SK-N-SH treated with all-trans-retinoic acid at 6 μM for 48 hours (cell line): Measurements from ENCODE around the gene KSR2.

Experiments used
- CSDC2 ChIP-seq: fragments of 250-450 bp; sonication (Bioruptor Pico); IDR thresholded peaks from 2 replicates; pipeline ENCODE4 v1.5.0; 2020; ENCODE audit warnings: mild to moderate bottlenecking, moderate library complexity
- PATZ1 ChIP-seq: fragments of 250-450 bp; sonication (Bioruptor Pico); IDR thresholded peaks from 2 replicates; pipeline ENCODE4 v1.8.0; 2020; ENCODE audit warnings: mild to moderate bottlenecking, moderate library complexity, borderline replicate concordance
- SNAI2 ChIP-seq: fragments of 250-450 bp; sonication (Bioruptor Pico); IDR thresholded peaks from 2 replicates; pipeline ENCODE4 v1.5.0; 2020; ENCODE audit warnings: mild to moderate bottlenecking, moderate library complexity
- TCF4 ChIP-seq: fragments of 250-450 bp; sonication (Bioruptor Pico); IDR thresholded peaks from 2 replicates; pipeline ENCODE4 v1.8.0; 2021; ENCODE audit warnings: mild to moderate bottlenecking, moderate library complexity, borderline replicate concordance
- ZC3H10 ChIP-seq: fragments of 250-450 bp; sonication (Bioruptor Pico); IDR thresholded peaks from 2 replicates; pipeline ENCODE4 v1.5.1; 2021; ENCODE audit warnings: mild to moderate bottlenecking, moderate library complexity
- ZNF70 ChIP-seq: fragments of 450-650 bp; formaldehyde crosslinking; IDR thresholded peaks from 2 replicates; pipeline ENCODE4 v1.5.0; 2020; ENCODE audit warnings: mild to moderate bottlenecking, moderate library complexity

GRCh38 chr12:117452112-117452511, 516.7 kb downstream of the KSR2 start:
- TF ChIP-seq SNAI2, result no peak
- TF ChIP-seq ZNF70 (CRISPR knock-in tag), result no peak
- TF ChIP-seq PATZ1, result no peak
- no peak for TF ChIP-seq CSDC2 (CRISPR knock-in tag)
- no peak for TF ChIP-seq TCF4 (CRISPR knock-in tag)
- no peak for TF ChIP-seq ZC3H10 (CRISPR knock-in tag)
